K562 (cell line): ENCODE results near the gene TMEM217. TPM values are rescaled to one million over a fixed set of nuclear protein-coding genes. Genes with fewer than 3 reads are reported as not detected.
A peak's percentile ranks its signal among the peaks of the same experiment; 100 is the strongest.

Experiments
- CREBBP ChIP-seq: IDR thresholded peaks from one replicate; pipeline ENCODE4 v1.6.1; 2012; ENCODE audit warnings: low read depth, mild to moderate bottlenecking, control low read depth, inconsistent platforms, low read length
- DACH1 ChIP-seq: fragments of 450-650 bp; IDR thresholded peaks from 2 replicates; pipeline ENCODE4 v1.6.1; 2018; ENCODE audit not compliant: partially characterized antibody
- GTF2B ChIP-seq: IDR thresholded peaks from 2 replicates; pipeline ENCODE4 v1.6.1; 2011; ENCODE audit not compliant: insufficient read length; ENCODE audit errors: extremely low read depth
- KAT7 ChIP-seq: sonication (generic); formaldehyde crosslinking; IDR thresholded peaks from 2 replicates; pipeline ENCODE4 v1.8.0; 2022; ENCODE audit warnings: missing genetic modification reagents, mild to moderate bottlenecking, borderline replicate concordance
- KLF6 ChIP-seq: fragments of 250-450 bp; sonication (Bioruptor Pico); IDR thresholded peaks from 2 replicates; pipeline ENCODE4 v1.4.0; 2020; ENCODE audit warnings: mild to moderate bottlenecking, moderate library complexity, borderline replicate concordance
- MLLT1 ChIP-seq, 2 experiments: fragments of 450-650 bp; IDR thresholded peaks; 2 replicates each; pipeline ENCODE4 v1.6.1; 2016
- MNT ChIP-seq, 2 experiments: fragments of 450-650 bp; conservative IDR thresholded peaks; 2 replicates each; pipeline ENCODE4 v1.6.1; 2017; ENCODE audit warnings: mild to moderate bottlenecking in 2 of 2, moderate library complexity in 2 of 2
- MXD1 ChIP-seq: fragments of 250-450 bp; sonication (Bioruptor Pico); IDR thresholded peaks from 2 replicates; pipeline ENCODE4 v1.8.0; 2021; ENCODE audit warnings: borderline replicate concordance, mild to moderate bottlenecking, moderate library complexity; ENCODE audit not compliant: poor library complexity, severe bottlenecking
- NEUROD1 ChIP-seq: fragments of 150-350 bp; IDR thresholded peaks from 2 replicates; pipeline ENCODE4 v1.6.1; 2014; ENCODE audit warnings: borderline replicate concordance, low read length, low read depth; ENCODE audit not compliant: partially characterized antibody
- PHTF2 ChIP-seq: fragments of 250-450 bp; sonication (Bioruptor Pico); IDR thresholded peaks from 2 replicates; pipeline ENCODE4 v1.5.0; 2021; ENCODE audit warnings: mild to moderate bottlenecking
- PPARD ChIP-seq: fragments of 250-450 bp; sonication (Bioruptor Pico); IDR thresholded peaks from 2 replicates; pipeline ENCODE4 v1.8.0; 2022; ENCODE audit warnings: inconsistent platforms, mild to moderate bottlenecking, moderate library complexity
- RBM34 ChIP-seq: fragments of 200-400 bp; formaldehyde crosslinking; IDR thresholded peaks from 2 replicates; pipeline ENCODE4 v1.6.1; 2018; ENCODE audit warnings: low read length, borderline replicate concordance; ENCODE audit not compliant: insufficient read depth
- SETDB1 ChIP-seq: IDR thresholded peaks from one replicate; pipeline ENCODE4 v1.6.1; 2012; ENCODE audit warnings: low read length, control low read depth, inconsistent platforms
- SMAD4 ChIP-seq: fragments of 250-450 bp; sonication (Bioruptor Pico); conservative IDR thresholded peaks from 2 replicates; pipeline ENCODE4 v1.8.0; 2021; ENCODE audit warnings: inconsistent platforms, mild to moderate bottlenecking, moderate library complexity
- SMC3 ChIP-seq: conservative IDR thresholded peaks from 2 replicates; pipeline ENCODE4 v1.6.1; 2011; ENCODE audit warnings: low read depth, low read length, improper control_type of control experiment; ENCODE audit not compliant: insufficient read depth
- XRCC5 ChIP-seq: fragments of 200-400 bp; formaldehyde crosslinking; IDR thresholded peaks from 2 replicates; pipeline ENCODE4 v1.6.1; 2017; ENCODE audit warnings: low read depth, mild to moderate bottlenecking, low read length
- ZBTB17 ChIP-seq: fragments of 450-650 bp; formaldehyde crosslinking; IDR thresholded peaks from 2 replicates; pipeline ENCODE4 v1.4.0; 2020; ENCODE audit warnings: mild to moderate bottlenecking
- ZFP36 ChIP-seq: fragments of 150-350 bp; IDR thresholded peaks from 2 replicates; pipeline ENCODE4 v1.6.1; 2018; ENCODE audit warnings: low read length, low read depth; ENCODE audit not compliant: partially characterized antibody
- ZNF644 ChIP-seq: fragments of 200-800 bp; sonication (Bioruptor generic); IDR thresholded peaks from 2 replicates; pipeline ENCODE4 v1.6.1; 2016; ENCODE audit warnings: low read depth, missing genetic modification characterization, missing compliant biosample characterization
- ZNF707 ChIP-seq: fragments of 250-450 bp; sonication (Bioruptor Pico); conservative IDR thresholded peaks from 2 replicates; pipeline ENCODE4 v1.8.0; 2022; ENCODE audit warnings: inconsistent platforms, mild to moderate bottlenecking, moderate library complexity
- ZNF76 ChIP-seq: fragments of 250-450 bp; sonication (Bioruptor Pico); IDR thresholded peaks from 2 replicates; pipeline ENCODE4 v1.4.0; 2020; ENCODE audit warnings: mild to moderate bottlenecking, moderate library complexity, borderline replicate concordance
- polyA plus RNA-seq, 8 experiments: library from polyadenylated mRNA; depleted of rRNA in 4 of 8; stranded (reverse) in 5 of 8; unstranded in 3 of 8; fragments of >200 nt; fragmentation: Nextera tagmentation in 2 of 8; fragmentation: Illumina TruSeq in 1 of 8; extraction: Ambion mirVana in 2 of 8; extraction: Trizol in 1 of 8; gene quantifications; 2 replicates each; pipeline versions ENCODE4 v1.2.1 to v1.2.3, GENCODE V29; 2011 to 2014; ENCODE audit warnings: inconsistent platforms in 1 of 8, missing spikeins in 1 of 8
- total RNA-seq, 7 experiments: library from RNA; depleted of rRNA in 6 of 7; stranded (reverse); fragments of >200 nt in 6 of 7; fragmentation: Illumina TruSeq in 2 of 7; extraction: Trizol in 2 of 7; gene quantifications; 2 replicates each; pipeline versions ENCODE4 v1.2.1 to v1.2.3, GENCODE V29; 2011 to 2021; ENCODE audit warnings: low replicate concordance in 1 of 7

TMEM217 gene
- total and polyA plus RNA-seq, 9 of the 15 experiments (the other 6 are each of a cell fraction or from before 2014, with no cell fraction given), result 1.3 to 8.0 (median 1.9) TPM

GRCh38 chr6:37170273-37171200 lies 87.4 kb downstream of the TMEM217 start (continued):
- TF ChIP-seq CREBBP, result no peak
- no peak for TF ChIP-seq MXD1 (CRISPR knock-in tag)
- peak; percentile 46 for TF ChIP-seq SMAD4 (CRISPR knock-in tag)
- no peak for TF ChIP-seq ZBTB17 (CRISPR knock-in tag)
- TF ChIP-seq DACH1, result no peak
- no peak for TF ChIP-seq PHTF2
- TF ChIP-seq NEUROD1, result no peak
- no peak for TF ChIP-seq PPARD
- TF ChIP-seq ZNF707 (CRISPR knock-in tag), result no peak
- TF ChIP-seq RBM34, result no peak
- peak; percentile 5; the same call in 1 of the 2 replicates for TF ChIP-seq SMC3
- TF ChIP-seq MNT (conservative IDR thresholded peaks at IDR 0.05), result no peak
- TF ChIP-seq GTF2B, result no peak
- TF ChIP-seq ZNF76 (CRISPR knock-in tag), result no peak
- TF ChIP-seq KAT7 (CRISPR knock-in tag), result peak; percentile 65
- TF ChIP-seq KLF6, result no peak
- TF ChIP-seq MLLT1 (IDR thresholded peaks at IDR 0.05), result peak; percentile 94 to 98
- TF ChIP-seq SETDB1, result no peak
- no peak for TF ChIP-seq ZNF644 (tag)
- TF ChIP-seq XRCC5, result peak; percentile 85; the same call in 1 of the 2 replicates
- TF ChIP-seq ZFP36, result no peak
